DND-41 (cell line): Measurements from ENCODE around the gene ZNF521.

Source experiments
- ATAC-seq: fragments of 200-7000 bp; cut with Tn5 transposase; 3 replicates; pipeline ENCODE4 v1.9.1; 2021; ENCODE audit warnings: low read depth; ENCODE audit not compliant: insufficient read depth
- DNase-seq: peaks from one replicate; pipeline ENCODE4 v3.0.0-alpha.2; 2020
- H2AFZ ChIP-seq: 2 replicates; pipeline ENCODE4 v1.6.0; 2012; ENCODE audit warnings: low read depth, low read length
- H3K27ac ChIP-seq: 2 replicates; pipeline ENCODE4 v1.5.1; 2012; ENCODE audit warnings: low read length, inconsistent platforms
- H3K27me3 ChIP-seq: fragments of 200-600 bp; sonication (generic); 2 replicates; pipeline ENCODE4 v1.6.0; 2012; ENCODE audit warnings: low read length, mild to moderate bottlenecking, inconsistent platforms; ENCODE audit not compliant: insufficient read depth, poor library complexity
- H3K36me3 ChIP-seq: 2 replicates; pipeline ENCODE4 v1.5.1; 2012; ENCODE audit warnings: low read length, inconsistent platforms; ENCODE audit not compliant: insufficient read depth
- H3K4me1 ChIP-seq: 2 replicates; pipeline ENCODE4 v1.5.1; 2012; ENCODE audit warnings: mild to moderate bottlenecking, low read length; ENCODE audit not compliant: insufficient read depth
- H3K4me2 ChIP-seq: 2 replicates; pipeline ENCODE4 v1.6.0; 2012; ENCODE audit warnings: mild to moderate bottlenecking, moderate library complexity, low read length, inconsistent platforms; ENCODE audit not compliant: insufficient read depth
- H3K4me3 ChIP-seq, 2 experiments: fragments of 200-600 bp in 1 of 2; shearing (Covaris generic) in 1 of 2; 2 replicates each; pipeline ENCODE4 v1.5.1; 2012 to 2016; ENCODE audit warnings: inconsistent platforms in 2 of 2, low read length in 2 of 2, mild to moderate bottlenecking in 2 of 2, low read depth in 1 of 2, moderate library complexity in 1 of 2
- H3K79me2 ChIP-seq: 2 replicates; pipeline ENCODE4 v1.6.0; 2012; ENCODE audit warnings: low read length, inconsistent platforms; ENCODE audit not compliant: insufficient read depth
- H3K9ac ChIP-seq: 2 replicates; pipeline ENCODE4 v1.6.0; 2012; ENCODE audit warnings: low read depth, mild to moderate bottlenecking, inconsistent platforms, low read length, moderate library complexity
- H3K9me3 ChIP-seq: 2 replicates; pipeline ENCODE4 v1.5.1; 2012; ENCODE audit warnings: low read length, moderate library complexity, mild to moderate bottlenecking, inconsistent platforms; ENCODE audit not compliant: insufficient read depth, severe bottlenecking
- H4K20me1 ChIP-seq: 2 replicates; pipeline ENCODE4 v1.6.0; 2012; ENCODE audit warnings: low read length; ENCODE audit not compliant: insufficient read depth
- EZH2 ChIP-seq: IDR thresholded peaks from 3 replicates; pipeline ENCODE4 v1.6.1; 2012; ENCODE audit warnings: borderline replicate concordance, low read depth, mild to moderate bottlenecking, moderate library complexity, low read length, inconsistent platforms; ENCODE audit not compliant: severe bottlenecking
- TF ChIP-seq, protein P1 (sequence below): IDR thresholded peaks from 2 replicates; pipeline ENCODE4 v1.5.1; 2012; ENCODE audit warnings: borderline replicate concordance, low read length, moderate library complexity, mild to moderate bottlenecking; ENCODE audit not compliant: poor library complexity, severe bottlenecking; ENCODE audit errors: extremely low read depth

The ZNF521 gene

GRCh38 chr18:25075783-25076182 is 276.2 kb downstream of the ZNF521 start:
- H3K9ac ChIP-seq: no peak overlapping the region
- no peaks in the 10 kb centered on the region for H3K9me3 ChIP-seq
- H3K36me3 ChIP-seq: no peaks in the 10 kb centered on the region
- no peak for TF ChIP-seq EZH2
- TF ChIP-seq, protein P1, sequence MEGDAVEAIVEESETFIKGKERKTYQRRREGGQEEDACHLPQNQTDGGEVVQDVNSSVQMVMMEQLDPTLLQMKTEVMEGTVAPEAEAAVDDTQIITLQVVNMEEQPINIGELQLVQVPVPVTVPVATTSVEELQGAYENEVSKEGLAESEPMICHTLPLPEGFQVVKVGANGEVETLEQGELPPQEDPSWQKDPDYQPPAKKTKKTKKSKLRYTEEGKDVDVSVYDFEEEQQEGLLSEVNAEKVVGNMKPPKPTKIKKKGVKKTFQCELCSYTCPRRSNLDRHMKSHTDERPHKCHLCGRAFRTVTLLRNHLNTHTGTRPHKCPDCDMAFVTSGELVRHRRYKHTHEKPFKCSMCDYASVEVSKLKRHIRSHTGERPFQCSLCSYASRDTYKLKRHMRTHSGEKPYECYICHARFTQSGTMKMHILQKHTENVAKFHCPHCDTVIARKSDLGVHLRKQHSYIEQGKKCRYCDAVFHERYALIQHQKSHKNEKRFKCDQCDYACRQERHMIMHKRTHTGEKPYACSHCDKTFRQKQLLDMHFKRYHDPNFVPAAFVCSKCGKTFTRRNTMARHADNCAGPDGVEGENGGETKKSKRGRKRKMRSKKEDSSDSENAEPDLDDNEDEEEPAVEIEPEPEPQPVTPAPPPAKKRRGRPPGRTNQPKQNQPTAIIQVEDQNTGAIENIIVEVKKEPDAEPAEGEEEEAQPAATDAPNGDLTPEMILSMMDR: no peak
- H3K4me2 ChIP-seq: no peak overlapping the region
- H3K27ac ChIP-seq: no peak overlapping the region
- no peaks in the 10 kb centered on the region for H3K79me2 ChIP-seq
- ATAC-seq (no peak), DNase-seq (no peak)
- no peaks in the 10 kb centered on the region for H3K27me3 ChIP-seq
- H4K20me1 ChIP-seq: no peaks in the 10 kb centered on the region
- H3K4me3 ChIP-seq: no peak overlapping the region
- no peak overlapping the region for H2AFZ ChIP-seq
- no peaks in the 10 kb centered on the region for H3K4me1 ChIP-seq

DNA sequence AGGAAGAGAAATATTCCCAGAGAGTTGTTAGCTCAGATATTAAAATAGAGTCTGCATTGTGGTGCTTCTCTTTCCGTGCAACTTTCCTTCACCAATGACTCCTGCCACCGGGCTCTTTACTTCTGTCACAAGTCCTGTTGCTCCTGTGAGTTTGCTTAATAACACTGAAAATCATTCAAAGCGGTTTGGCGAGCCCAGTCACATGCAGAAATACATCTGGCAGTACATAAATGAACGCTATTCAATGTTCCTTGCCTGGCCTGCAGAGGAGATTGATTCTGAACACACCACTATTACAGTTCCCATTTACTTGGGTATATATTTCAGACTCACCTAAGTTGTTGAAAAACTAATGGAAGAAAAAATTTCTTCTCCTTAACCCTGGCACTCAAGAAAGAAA is 276.6 kb downstream of the ZNF521 start:
- ATAC-seq: no peak
- no peaks in the 10 kb centered on the region for H4K20me1 ChIP-seq
- no peak overlapping the region for H3K27ac ChIP-seq
- no peaks in the 10 kb centered on the region for H3K36me3 ChIP-seq
- TF ChIP-seq, protein P1: no peak
- no peak for TF ChIP-seq EZH2
- no peak overlapping the region for H3K9ac ChIP-seq
- DNase-seq: no peak
- H3K4me1 ChIP-seq: no peaks in the 10 kb centered on the region
- H3K79me2 ChIP-seq: no peaks in the 10 kb centered on the region
- H2AFZ ChIP-seq: no peak overlapping the region
- no peaks in the 10 kb centered on the region for H3K9me3 ChIP-seq
- H3K27me3 ChIP-seq: no peaks in the 10 kb centered on the region
- H3K4me3 ChIP-seq: no peak overlapping the region
- no peak overlapping the region for H3K4me2 ChIP-seq

DNA sequence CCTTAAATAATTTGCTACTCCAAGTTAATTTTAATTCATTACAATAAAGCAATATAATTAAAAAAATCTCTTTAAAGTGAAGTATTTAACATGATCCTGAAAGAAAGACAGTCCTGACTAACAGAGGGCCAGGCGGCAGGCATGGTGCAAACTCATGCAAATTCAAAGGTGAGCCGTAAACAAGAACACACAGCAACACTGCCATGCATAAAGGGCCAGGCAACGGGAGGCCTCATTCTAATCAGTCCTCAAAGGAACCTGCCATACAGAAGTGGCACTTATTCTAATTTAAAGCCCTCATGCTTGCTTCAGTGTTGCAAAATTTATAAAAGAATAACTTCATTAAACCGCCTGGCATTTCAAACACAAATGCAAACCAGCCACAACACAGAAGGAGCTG is 277.0 kb downstream of the ZNF521 start:
- no peak for ATAC-seq
- H3K79me2 ChIP-seq: no peaks in the 10 kb centered on the region
- H3K4me3 ChIP-seq: no peak overlapping the region
- no peak overlapping the region for H3K27ac ChIP-seq
- H3K9me3 ChIP-seq: no peaks in the 10 kb centered on the region
- TF ChIP-seq, protein P1: no peak
- TF ChIP-seq EZH2: no peak
- H4K20me1 ChIP-seq: no peaks in the 10 kb centered on the region
- no peaks in the 10 kb centered on the region for H3K27me3 ChIP-seq
- no peak for DNase-seq
- H2AFZ ChIP-seq: no peak overlapping the region
- H3K9ac ChIP-seq: no peak overlapping the region
- H3K4me2 ChIP-seq: no peak overlapping the region
- H3K4me1 ChIP-seq: no peaks in the 10 kb centered on the region
- no peaks in the 10 kb centered on the region for H3K36me3 ChIP-seq

DNA sequence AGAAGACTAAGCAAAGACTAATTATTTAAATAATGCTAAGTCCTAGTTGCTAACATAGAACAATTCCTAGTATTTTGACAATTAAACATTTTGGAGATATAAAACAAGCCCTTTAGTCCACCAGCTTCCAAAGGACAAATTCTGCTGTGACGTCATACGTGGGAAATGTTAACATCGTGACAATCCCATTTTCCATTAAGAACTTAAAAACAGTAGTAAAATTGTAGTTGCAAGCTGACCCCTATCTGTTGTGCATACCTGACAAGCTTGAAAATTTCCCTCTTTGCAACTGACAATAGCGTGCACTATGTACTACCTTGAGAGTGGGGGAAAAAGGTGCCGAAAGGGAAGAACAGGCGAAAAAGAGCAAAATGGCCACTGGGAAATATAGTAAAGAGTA is 279.8 kb downstream of the ZNF521 start:
- Histone ChIP-seq H3K4me2 (no peak overlapping the region), H4K20me1 (no peaks in the 10 kb centered on the region), H3K27me3 (no peaks in the 10 kb centered on the region), H3K79me2 (no peaks in the 10 kb centered on the region), H3K27ac (no peak overlapping the region), H3K9me3 (no peaks in the 10 kb centered on the region), H3K36me3 (no peaks in the 10 kb centered on the region), H3K4me3 (no peak overlapping the region), H2AFZ (no peak overlapping the region), H3K4me1 (no peaks in the 10 kb centered on the region), H3K9ac (no peak overlapping the region)
- no peak for DNase-seq
- TF ChIP-seq EZH2: no peak
- TF ChIP-seq, protein P1: no peak
- no peak for ATAC-seq
